Suprapubic skin (tissue), 4 donors: Measurements from ENCODE around the gene PLA2G1B.

Source experiments
- CTCF ChIP-seq, 2 donors: fragments of 200-600 bp in 1 of 2; fragments of 450-650 bp in 1 of 2; sonication (generic) in 1 of 2; IDR thresholded peaks; one replicate each; pipeline ENCODE4 v1.5.1; 2016 to 2019; ENCODE audit warnings: antibody characterized with exemption in 2 of 2, mild to moderate bottlenecking in 1 of 2, moderate library complexity in 1 of 2
- EP300 ChIP-seq: sonication (generic); formaldehyde crosslinking; IDR thresholded peaks from one replicate; pipeline ENCODE4 v1.6.1; 2017; ENCODE audit warnings: antibody characterized with exemption
- POLR2AphosphoS5 ChIP-seq, 3 donors: sonication (generic); formaldehyde crosslinking; IDR thresholded peaks; one replicate each; pipeline ENCODE4 v1.6.1; 2017; ENCODE audit warnings: antibody characterized with exemption in 3 of 3

- TF ChIP-seq POLR2AphosphoS5 (IDR thresholded peaks at IDR 0.05) (no peak), CTCF (IDR thresholded peaks at IDR 0.05) (no peak), EP300 (no peak)
Measured at GRCh38 chr12:120364487-120364886, 36.9 kb upstream of the PLA2G1B start.
